ENCODE data around the gene TADA1.

TADA1 gene

GRCh38 chr1:166906647-166907046 is 30.6 kb upstream of the TADA1 start:
- DNase-seq (ENCODE audit: low read depth): no peak
- H3K4me3 ChIP-seq (ENCODE audit: low read length): no peak overlapping the region
- TF ChIP-seq, protein P1, sequence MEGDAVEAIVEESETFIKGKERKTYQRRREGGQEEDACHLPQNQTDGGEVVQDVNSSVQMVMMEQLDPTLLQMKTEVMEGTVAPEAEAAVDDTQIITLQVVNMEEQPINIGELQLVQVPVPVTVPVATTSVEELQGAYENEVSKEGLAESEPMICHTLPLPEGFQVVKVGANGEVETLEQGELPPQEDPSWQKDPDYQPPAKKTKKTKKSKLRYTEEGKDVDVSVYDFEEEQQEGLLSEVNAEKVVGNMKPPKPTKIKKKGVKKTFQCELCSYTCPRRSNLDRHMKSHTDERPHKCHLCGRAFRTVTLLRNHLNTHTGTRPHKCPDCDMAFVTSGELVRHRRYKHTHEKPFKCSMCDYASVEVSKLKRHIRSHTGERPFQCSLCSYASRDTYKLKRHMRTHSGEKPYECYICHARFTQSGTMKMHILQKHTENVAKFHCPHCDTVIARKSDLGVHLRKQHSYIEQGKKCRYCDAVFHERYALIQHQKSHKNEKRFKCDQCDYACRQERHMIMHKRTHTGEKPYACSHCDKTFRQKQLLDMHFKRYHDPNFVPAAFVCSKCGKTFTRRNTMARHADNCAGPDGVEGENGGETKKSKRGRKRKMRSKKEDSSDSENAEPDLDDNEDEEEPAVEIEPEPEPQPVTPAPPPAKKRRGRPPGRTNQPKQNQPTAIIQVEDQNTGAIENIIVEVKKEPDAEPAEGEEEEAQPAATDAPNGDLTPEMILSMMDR (IDR thresholded peaks at IDR 0.05; ENCODE audit: insufficient read depth, low read depth, low read length, missing control alignments): no peak

DNA sequence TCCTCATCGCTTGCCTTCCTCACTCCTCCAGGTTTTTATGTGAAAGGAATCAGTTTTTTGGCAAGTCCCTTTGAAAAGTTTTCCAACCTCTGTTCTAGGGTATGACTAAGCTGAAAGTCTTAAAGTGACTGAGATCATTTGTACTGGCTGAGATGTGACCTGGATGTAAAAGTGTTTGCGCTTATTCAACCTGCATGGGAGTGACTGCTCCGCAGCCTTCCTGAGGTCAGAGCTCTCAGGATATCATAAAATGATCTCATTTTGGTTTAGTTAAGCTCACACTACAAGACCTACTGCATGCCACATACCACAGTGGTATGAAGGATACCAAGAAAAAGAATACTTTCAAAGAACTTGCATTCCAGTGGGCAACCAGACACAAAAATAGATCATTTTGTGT is 29.8 kb upstream of the TADA1 start:
- DNase-seq (ENCODE audit: low read depth): peak; percentile 8
- TF ChIP-seq, protein P1 (IDR thresholded peaks at IDR 0.05; ENCODE audit: insufficient read depth, low read depth, low read length, missing control alignments): no peak

GRCh38 chr1:166905136-166905535 is 29.1 kb upstream of the TADA1 start:
- TF ChIP-seq, protein P1 (IDR thresholded peaks at IDR 0.05; ENCODE audit: insufficient read depth, low read depth, low read length, missing control alignments): no peak
- no peak for DNase-seq (ENCODE audit: low read depth)
- no peak overlapping the region for H3K4me3 ChIP-seq (ENCODE audit: low read length)

More for the DNA sequence above, 29.8 kb upstream of the TADA1 start:
- no peak overlapping the region for H3K4me3 ChIP-seq (ENCODE audit: low read length)

- TF ChIP-seq, protein P1 (IDR thresholded peaks at IDR 0.05; ENCODE audit: insufficient read depth, low read depth, low read length, missing control alignments): no peak
- DNase-seq (ENCODE audit: low read depth): no peak
- no peak overlapping the region for H3K4me3 ChIP-seq (ENCODE audit: low read length)
Observed at GRCh38 chr1:166903232-166903631, 27.2 kb upstream of the TADA1 start.

GRCh38 chr1:166902279-166902678 is 26.2 kb upstream of the TADA1 start:
- TF ChIP-seq, protein P1 (IDR thresholded peaks at IDR 0.05; ENCODE audit: insufficient read depth, low read depth, low read length, missing control alignments): peak; percentile 1
- H3K4me3 ChIP-seq (ENCODE audit: low read length): no peak overlapping the region
- DNase-seq (ENCODE audit: low read depth): peak; percentile 86

DNA sequence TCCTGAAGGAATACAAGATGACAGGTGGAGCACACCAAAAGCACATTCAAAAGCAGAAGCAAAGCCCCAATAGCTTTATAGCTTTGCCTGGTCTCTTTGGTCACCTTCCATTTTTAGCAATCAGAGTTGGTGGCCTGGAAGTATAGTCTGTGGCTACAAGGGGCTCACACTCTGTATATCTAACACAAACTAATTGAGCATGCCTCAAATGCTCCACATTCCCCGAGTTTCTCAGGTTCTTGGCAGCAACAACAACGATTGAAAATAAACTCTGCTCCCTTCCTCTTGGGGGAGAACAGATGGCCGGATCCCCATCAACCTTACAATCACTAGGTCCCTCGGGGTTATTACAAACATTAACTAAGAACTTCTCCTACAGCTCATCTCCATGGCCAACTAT is 24.9 kb upstream of the TADA1 start:
- no peak overlapping the region for H3K4me3 ChIP-seq (ENCODE audit: low read length)
- TF ChIP-seq, protein P1 (IDR thresholded peaks at IDR 0.05; ENCODE audit: insufficient read depth, low read depth, low read length, missing control alignments): no peak
- no peak for DNase-seq (ENCODE audit: low read depth)

DNA sequence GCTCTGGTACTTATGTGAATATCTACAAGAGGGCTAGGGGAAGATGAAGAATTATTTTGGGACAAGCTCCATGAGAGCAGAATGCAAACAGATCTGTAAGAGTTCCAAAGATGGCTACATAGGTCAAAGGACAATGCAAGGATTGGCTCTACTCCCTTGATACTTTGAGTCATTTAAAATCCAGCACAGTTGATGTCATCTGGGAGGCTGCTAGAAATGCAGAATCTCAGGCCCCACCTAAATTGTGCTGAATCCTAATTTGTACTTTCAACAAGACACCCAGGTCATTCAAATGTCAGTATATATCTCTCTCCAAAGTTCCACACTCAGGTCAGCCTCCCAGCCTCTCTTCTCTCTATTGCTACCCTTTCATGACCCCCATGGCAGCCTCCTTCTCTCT is 23.7 kb upstream of the TADA1 start:
- TF ChIP-seq, protein P1 (IDR thresholded peaks at IDR 0.05; ENCODE audit: insufficient read depth, low read depth, low read length, missing control alignments): no peak
- H3K4me3 ChIP-seq (ENCODE audit: low read length): no peak overlapping the region
- no peak for DNase-seq (ENCODE audit: low read depth)
